GM04503 (cell line): Measurements from ENCODE around the gene LGALS3BP.
A peak's percentile ranks its signal among the peaks of the same experiment; 100 is the strongest.

Experiments
- DNase-seq: peaks from one replicate; pipeline ENCODE4 v3.0.0-alpha.2; 2012; ENCODE audit warnings: low read depth

LGALS3BP gene

DNA sequence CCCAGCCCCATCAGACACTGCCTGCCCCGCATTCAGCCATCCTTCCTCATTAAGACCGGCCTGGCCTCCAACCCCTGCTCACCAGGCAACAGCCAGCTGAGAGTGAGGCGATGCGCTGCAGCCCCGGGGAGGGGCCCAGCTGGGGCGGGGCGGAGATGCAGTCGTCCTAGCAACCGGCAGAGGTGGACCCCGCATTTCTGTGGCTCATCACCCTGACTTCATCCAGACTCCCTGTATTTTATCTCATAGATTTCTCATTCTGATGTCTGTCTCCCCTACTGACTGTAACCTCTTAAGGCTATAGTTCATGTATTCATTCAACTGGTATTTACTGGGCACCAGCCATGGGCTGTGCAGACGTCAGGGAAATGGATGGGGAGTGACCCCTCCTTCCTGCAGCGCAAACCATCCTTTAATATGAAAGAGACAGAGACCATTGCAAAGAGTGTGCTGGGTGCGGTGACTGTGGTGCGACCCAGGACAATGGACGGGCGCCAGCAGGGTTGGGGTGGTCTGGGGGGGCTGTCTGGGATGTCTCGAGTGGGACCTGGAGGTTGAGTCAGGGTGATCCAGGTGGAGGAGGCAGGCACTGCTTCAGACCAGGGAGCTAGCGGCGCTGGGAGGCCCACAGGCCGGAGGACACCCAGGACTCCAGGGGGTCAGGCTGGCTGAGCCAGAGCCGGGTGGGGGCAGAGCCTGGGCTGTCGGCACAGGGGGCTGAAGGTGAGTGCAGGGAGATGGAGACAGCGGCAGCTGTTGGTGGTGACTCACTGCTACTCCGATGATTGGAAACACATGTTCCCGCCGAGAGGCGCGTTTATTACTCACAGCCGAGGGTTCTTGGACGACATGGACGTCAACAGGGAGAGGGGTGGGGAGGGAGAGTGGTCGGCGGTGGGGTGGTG is 44.1 kb downstream of the LGALS3BP start:
- DNase-seq = peak; percentile 84

GRCh38 chr17:78934681-78935418 is 44.9 kb downstream of the LGALS3BP start:
- DNase-seq = no peak

DNA sequence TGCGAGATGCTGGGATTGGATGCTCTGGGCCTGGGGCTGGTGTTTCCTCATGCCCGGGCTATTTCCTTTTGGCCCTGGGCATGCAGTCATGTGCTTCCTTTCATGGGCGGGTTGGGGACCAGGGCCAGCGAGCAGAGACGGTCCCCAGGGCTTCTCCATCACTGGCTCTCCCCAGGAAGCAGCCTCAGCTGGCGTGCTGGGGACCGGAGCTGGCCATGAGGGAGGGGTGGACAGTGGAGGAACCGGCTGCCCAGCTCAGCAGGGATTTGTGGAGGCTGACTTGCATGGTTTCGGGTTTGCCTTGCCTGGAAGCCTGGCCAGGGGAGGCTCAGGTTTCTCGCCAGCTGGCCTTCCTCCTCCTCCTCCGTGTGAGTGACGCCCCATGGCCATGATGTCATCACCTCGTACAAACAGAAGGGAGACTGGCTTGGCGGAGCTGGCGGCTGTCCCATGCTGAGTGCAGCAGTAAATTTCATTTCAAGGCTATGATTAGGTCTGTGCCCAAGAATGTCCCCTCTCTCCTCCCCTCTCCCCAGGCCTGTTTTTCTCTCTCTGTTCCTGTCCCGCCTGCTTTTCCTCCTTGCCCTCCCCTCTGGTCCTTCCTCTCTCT is 45.7 kb downstream of the LGALS3BP start:
- DNase-seq = peak; percentile 94

- peak; percentile 88 for DNase-seq
Observed at GRCh38 chr17:78933025-78933958, 46.4 kb downstream of the LGALS3BP start.

DNA sequence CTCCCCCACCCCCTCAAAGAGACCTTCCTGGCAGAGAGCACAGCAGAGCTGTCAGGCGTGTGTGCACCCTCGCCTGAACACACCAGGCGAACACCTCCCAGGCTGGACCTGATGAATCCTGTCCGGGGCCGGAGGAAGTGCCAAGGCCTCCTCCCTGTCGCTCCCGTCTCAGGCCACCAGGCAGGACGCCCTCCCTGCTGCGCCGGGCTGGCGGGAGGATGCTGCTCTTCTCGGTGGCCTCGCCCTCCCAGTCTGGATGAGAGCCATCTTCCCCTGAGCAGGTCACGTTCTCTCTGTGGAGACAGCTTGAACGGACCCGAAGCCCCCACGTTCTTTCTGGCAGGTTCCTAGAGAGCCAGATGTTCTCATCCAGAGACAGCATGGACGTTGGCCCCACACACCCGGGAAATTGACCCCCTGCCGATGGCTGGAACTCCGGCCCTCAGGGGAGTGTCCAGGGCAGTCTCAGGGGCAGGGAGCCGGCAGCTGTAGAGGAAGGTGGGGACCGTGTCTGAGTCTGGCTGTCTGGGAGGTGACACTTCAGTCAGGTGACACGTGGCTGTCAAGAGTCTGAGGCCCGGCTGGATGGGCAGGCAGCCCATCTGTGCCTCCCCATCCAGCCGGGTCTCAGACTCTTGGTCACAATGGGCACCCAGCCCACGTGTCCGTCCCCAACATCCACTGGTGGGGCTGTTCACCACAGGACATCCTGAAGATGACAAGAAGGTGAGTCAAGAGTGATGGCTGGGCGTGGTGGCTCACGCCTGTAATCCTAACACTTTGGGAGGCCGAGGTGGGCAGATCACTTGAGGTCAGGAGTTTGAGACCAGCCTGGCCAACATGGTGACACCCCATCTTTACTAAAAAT is 49.6 kb downstream of the LGALS3BP start:
- no peak for DNase-seq

- no peak for DNase-seq
Observed at GRCh38 chr17:78925662-78926555, 53.8 kb downstream of the LGALS3BP start.

- DNase-seq = no peak
Observed at GRCh38 chr17:78925234-78925633, 54.5 kb downstream of the LGALS3BP start, which contains the start of gene TIMP2. TIMP2 (minus strand) TSS chr17:78925387; CDS start chr17:78925088, 299 bp downstream.

DNA sequence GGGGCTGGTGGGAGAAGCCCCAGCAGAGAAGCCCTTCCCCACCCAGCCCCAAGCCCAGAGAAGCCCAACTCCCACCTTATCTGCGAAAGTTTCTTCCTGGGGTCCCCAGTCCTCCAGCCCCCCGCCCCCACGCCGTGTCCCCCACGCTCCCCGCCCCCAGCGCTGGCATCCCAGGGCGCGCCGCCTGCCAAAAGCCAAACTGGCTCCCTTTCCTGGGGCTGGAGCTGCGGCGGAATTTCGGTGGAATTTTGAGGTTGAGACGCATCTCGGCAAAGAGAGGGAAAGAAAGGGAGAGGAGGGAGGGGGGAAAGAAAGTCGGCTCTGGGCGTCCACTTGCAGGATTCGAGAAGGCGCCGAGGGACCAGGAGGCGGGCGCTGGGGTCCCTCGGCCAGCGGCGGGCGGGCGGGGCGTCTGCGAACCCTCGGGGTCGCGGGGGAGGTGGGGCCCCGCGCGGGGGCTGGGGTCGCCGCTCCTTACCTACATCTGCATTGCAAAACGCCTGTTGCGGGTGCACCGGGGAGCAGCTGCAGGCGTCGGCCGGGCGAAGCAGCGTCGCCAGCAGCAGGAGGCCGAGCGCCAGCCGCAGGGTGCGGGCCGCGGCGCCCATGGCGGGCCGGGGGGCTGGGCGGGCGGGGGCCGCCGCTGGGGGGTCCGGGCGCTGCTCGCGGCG is 55.1 kb downstream of the LGALS3BP start:
- DNase-seq = no peak

GRCh38 chr17:78923660-78924453 is 55.9 kb downstream of the LGALS3BP start:
- DNase-seq = no peak

DNA sequence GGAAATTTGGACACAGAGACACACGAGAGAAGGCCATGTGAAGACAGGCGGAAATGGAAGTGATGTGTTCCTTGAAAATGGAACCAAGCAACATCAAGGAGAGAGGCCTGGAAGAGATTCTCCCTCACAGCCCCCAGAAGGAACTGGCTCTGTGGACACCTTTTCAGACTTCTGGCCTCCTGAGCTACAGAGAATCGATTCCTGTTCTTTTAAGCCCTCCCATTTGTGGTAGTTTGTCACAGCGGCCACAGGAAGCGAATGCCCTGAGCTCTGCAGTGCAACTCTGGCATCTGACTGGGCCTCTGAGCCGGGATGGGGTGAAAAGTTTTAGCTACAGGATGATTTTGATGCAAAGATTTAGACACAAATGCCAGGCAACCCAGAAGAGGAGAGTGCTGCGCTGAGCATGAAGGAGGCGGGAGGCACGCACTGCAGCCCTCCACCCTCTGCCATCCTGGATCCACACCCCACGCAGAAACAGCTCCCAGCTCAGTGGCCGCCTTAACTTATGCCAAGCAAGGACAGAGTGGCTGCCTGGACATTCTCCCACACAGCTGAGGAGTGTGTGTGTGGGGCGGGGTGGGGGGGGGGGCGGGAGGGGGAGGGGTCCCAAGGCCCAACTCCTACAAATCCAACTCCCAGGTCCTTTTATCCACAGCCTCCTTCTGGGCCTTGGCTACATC is 56.8 kb downstream of the LGALS3BP start:
- no peak for DNase-seq

DNA sequence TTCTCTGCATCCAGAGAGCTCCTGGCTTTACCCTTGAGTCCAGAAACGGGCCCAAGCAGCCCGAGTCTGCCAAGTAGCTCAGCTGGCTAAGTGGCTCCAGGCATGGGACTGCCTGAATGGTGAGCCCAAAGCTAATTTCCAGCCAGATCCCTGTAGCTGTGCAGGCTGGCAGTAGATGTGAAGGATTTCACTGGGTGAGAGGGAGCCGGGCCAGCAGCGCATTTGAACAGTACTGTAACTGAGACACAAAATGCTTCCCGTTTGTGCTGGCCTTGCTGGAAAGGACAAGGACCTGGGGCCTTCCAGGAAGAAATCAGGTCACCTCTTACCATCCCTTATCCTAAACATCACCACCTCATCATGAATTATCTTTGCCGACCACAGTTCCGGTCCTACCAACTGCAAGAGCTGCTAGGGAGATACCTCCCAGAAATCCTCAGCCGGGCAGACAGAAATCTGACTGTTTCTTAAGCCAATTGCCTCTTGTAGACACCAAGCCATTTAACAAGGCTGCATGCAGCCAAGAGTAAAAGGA is 58.2 kb downstream of the LGALS3BP start:
- DNase-seq = no peak
